ENCODE data around the gene UGT1A8. TPM values are rescaled to one million over a fixed set of nuclear protein-coding genes. Genes with fewer than 3 reads are reported as not detected.
"Not testable (repeated sequence)": the region's sequence is repeated elsewhere in the genome, so short reads cannot be mapped to it uniquely, and the experiment has no call there.

UGT1A8 gene
- total RNA-seq, 1 experiment from 2014 or later = not detected

DNA sequence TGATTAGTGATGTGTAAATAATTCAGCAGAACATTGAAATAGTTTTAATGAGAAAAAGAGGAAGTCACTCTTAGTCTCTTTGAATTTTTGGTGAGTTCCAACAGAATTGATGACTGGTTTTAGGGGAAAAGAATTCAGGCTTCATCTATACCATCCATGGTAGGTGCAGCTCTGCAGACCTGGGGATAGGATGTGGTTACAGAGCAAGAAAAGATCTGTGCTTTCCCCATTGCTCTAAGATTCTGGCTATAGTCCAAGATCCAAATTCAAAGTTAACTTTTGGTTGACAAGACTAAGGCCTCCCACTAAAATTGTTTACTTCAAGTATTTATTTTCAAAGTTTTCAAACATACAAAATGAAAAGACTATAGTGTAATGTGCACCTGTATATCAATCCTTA is 22.4 kb downstream of the UGT1A8 start:
- DNase-seq (ENCODE audit: low read depth) = no peak

DNA sequence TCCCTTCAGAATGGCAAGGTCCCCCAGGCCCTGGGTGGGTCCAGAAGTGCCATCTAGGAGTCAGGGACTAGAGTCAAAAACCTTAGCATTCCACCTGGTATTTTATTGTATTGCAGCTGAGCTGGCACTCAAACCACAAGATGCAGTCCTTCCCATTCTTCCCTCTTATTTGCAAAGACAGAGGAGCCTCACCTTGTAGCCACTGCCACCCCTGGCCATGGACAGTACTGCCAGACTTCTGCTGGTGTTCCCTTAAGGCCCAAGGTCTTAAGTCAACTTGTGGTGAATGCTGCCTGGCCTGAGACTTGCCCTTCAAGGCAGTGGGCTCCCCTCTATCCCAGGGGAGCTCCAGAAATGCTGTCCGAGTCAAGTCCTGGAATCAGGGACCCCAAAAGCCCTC is 25.7 kb downstream of the UGT1A8 start:
- DNase-seq (ENCODE audit: low read depth) = no peak

- DNase-seq (ENCODE audit: low read depth) = not testable (repeated sequence)
Observed at GRCh38 chr2:233646033-233646432, 28.6 kb downstream of the UGT1A8 start.

DNA sequence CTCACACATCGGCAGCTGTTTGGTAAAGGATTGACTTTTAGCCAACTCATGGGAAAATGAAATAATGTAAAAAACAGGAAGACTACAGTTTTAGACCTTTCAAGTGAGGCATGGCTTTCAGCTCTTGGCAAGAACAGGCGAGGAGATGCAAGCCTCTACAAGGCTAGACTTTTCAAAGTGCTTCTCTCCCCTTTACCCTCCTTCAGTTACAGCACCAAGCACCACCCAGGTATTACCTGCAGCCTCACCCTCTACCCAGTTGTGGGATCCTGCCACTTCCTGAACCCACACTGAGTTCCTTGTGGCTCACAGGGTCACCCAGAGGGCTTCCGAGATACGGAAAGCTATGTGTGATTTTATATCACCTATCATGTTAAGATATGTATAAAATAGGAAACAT is 33.5 kb downstream of the UGT1A8 start:
- DNase-seq (ENCODE audit: low read depth) = no peak

GRCh38 chr2:233651430-233651829 is 34.0 kb downstream of the UGT1A8 start:
- DNase-seq (ENCODE audit: low read depth) = no peak

- DNase-seq (ENCODE audit: low read depth) = no peak
Observed at GRCh38 chr2:233654501-233654900, 37.1 kb downstream of the UGT1A8 start.

DNA sequence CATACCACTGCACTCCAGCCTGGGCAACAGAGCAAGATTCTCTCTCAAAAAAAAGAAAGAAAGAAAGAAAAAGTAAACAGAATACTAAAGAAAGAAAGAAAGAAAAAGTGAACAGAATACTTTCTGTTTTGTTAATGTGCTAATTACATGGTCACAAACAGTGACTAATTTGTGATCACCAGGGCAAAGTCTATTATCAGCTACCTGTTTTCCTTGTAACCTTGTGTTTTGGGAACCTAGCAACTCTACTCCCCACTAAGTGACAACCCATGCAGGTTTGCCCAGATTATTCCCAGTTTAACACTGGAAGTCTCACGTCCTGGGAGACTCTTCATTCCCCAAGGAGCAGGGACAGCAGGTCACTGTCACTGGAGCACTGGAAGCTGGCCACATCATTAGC is 37.6 kb downstream of the UGT1A8 start:
- no peak for DNase-seq (ENCODE audit: low read depth)

DNA sequence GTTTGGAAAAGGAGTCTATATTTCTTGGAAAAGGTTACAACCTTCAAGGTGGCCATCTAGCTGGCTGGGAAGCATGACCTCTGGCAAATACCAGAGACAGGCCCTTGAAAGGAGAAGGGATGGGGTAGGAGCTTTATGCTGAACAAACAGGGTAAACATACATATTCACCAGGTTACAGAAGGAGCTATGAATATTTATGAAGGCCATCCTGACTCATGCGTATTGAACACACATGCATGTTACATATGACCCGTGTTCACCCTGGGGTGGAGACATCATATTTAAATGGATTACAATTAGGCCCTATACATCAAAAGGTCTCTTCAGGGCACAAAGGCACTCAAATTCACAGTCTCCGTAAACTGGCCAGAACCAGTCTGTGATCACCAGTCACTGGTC is 38.5 kb downstream of the UGT1A8 start:
- not testable (repeated sequence) for DNase-seq (ENCODE audit: low read depth)

DNA sequence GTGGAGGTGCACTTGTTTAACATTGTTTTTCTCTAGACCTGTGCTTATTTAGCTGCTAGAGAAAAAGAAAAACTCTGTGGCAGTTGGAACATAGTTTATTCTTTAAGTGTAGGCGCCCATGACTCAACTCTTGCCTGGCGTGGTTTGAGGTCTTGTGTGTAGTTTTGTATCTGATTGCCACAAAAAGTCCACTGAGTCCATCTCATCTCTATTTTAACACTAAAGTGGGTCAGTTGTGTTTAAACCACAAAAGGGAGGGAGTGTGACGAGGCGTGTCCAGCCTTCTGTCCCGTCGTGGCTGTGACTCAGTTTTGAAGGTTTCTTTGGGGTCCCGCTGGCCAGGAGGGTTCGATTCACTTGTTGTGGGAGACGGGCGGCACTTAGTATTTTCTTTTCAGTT is 39.0 kb downstream of the UGT1A8 start:
- DNase-seq (ENCODE audit: low read depth) = no peak

DNA sequence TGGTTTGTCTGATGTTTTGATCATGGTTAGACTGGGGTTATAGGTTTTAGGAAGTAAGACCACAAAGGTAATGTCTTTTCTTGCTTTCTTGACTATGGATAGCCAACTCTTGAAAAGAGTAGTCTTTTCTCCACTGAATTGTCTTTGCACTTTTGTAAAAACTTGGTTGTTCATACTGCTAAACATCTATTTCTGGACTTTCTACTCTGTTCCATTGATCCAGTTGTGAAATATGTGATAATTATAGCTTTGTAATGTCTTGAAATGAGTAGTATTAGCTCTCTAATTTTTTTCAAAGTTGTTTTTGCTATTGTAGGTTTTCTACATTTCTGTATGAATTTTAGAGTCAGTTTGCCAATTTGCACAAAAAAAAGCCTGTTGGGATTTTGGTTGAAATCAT is 41.2 kb downstream of the UGT1A8 start:
- DNase-seq (ENCODE audit: low read depth) = no peak

GRCh38 chr2:233663911-233664310 is 46.5 kb downstream of the UGT1A8 start:
- no peak for DNase-seq (ENCODE audit: low read depth)

- DNase-seq (ENCODE audit: low read depth) = no peak
Observed at GRCh38 chr2:233668605-233669260, 51.3 kb downstream of the UGT1A8 start.

- DNase-seq (ENCODE audit: low read depth) = no peak
Observed at GRCh38 chr2:233671290-233672161, 54.1 kb downstream of the UGT1A8 start, which contains the start of gene UGT1A9. Gene UGT1A9, plus strand, starts transcription at chr2:233671898. Its CDS starts 37 bp downstream, at chr2:233671935.

DNA sequence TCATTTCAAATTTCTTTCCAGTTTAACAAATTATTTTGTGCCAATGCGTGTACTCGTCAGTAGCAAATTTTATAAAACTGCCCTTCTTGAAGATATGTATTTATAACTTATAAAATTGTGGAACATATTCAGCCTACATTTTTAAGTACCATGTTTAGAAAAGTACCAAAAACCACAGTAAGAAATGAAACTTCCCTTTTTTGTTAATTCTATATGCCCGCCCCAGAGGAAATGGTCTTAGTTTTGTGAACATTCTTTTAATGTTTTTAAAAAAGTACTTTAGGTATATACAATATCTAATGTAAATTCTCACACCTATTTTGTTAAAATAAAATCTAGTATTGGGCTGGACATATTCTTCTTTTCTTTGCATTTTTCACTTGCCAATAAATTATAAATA is 55.5 kb downstream of the UGT1A8 start:
- DNase-seq (ENCODE audit: low read depth) = no peak

GRCh38 chr2:233673896-233674295 is 56.5 kb downstream of the UGT1A8 start:
- DNase-seq (ENCODE audit: low read depth) = no peak

DNA sequence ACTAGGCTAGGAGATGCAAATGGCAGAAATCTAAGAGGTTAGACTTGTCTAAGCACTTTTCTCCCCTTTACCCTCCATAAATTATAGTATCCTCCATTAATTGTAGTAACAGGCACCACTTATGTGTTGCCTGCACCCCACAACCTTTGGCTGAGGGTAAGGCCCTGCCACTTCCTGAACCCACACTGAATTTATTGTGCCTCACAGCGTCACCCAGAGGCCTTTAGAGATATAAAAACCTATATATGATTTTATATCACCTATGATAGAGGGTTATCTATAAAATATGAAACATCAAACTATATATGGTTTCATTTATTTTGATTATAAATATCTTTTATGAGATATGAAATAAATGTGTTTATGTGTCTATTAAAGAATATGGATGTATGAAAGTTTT is 56.9 kb downstream of the UGT1A8 start:
- DNase-seq (ENCODE audit: low read depth) = no peak

- DNase-seq (ENCODE audit: low read depth) = no peak
Observed at GRCh38 chr2:233674995-233675394, 57.6 kb downstream of the UGT1A8 start.

DNA sequence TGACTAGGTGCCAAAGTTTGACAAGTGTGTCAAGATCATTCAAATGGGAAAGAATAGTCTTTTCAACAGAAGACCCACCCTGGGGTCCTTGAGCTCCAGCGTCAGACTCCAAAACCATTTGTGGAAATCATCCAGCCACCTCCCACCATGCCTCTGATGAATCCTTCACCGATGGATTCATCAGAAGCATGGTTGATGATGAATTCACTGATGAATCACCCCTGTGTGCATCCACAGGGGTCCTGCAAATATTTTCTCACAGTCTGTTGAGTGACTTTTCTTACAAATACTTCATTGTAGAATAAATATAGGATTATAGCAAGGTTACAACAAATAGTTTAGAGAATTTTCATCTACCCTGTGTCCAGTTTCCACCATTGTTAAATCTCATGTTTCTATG is 58.6 kb downstream of the UGT1A8 start:
- no peak for DNase-seq (ENCODE audit: low read depth)

DNA sequence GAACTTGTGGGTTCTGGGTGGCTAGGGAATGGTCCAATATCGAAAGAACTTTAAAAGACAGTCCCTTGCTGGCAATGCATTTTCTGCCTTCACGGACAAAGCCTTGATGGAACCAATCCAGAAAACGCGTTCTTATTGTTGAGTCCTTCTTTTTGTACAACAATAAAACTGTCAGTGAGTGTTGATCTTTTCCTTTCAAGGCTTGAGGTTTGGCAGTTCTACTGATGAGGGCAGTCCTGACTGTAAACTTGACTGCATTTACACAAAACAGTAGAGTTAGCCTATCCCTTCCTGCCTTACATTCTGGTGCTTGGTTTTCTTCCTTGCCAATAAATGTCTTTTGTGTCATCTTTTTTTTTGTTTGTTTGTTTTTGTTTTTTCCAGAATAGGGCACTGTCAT is 61.8 kb downstream of the UGT1A8 start:
- no peak for DNase-seq (ENCODE audit: low read depth)

DNA sequence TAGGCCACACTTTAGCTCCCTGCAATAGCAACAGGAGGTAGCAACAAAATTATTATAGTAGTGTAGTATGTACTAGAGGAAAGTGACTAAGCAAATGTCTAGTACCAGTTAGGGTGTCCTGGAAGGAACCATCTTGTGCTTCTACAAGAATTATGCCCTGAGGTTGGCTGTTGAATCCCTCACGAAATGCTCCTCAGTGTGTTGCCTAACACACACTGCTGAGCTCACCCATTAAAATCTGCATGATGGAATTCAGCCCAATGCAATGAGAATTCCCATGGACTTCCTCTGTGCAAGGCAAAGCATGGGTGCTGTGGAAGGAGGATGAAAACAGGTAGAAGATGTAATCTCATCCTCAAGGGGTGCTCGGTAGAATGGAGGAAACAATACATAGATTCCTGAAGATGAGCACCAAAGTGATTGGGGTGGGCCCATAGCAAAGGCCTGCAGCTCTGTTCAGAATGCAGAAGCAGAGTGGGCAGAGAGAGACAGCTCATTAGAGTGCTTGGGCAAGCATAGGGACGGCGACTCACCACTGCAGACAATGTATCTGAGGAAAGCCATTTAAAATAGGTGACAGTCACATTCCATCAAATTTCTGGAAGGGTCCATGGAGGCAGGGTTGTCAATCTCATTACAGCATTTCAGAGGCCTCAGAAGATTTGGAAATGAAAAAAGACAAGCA is 63.1 kb downstream of the UGT1A8 start:
- no peak for DNase-seq (ENCODE audit: low read depth)

- DNase-seq (ENCODE audit: low read depth) = no peak
Observed at GRCh38 chr2:233681521-233682099, 64.2 kb downstream of the UGT1A8 start, which contains the start of gene UGT1A7. Gene UGT1A7, plus strand, starts transcription at chr2:233681901. Its CDS starts 37 bp downstream, at chr2:233681938.

DNA sequence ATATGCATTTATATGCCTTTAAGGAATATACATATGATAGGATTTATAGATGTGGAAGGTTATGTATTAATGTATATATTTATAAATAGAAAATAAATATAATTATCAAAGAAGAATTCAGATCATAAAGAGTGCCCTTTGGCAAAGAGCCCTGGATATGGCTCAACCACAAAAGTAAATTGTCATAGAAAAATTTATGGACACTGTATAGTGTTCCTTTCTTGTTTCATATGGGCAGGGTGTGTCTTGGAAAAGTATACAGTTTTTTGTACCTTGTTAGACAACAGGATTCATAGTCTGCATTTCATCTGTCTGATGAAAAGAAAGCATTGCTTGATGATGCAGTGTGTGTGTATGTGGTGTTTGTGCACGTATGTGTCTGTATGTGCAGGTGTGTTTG is 67.2 kb downstream of the UGT1A8 start:
- DNase-seq (ENCODE audit: low read depth) = no peak
